T follicular helper cell (primary cell): ENCODE results near the gene GCNT4.

Source experiments
- DNase-seq: peaks from one replicate; pipeline ENCODE4 v3.0.0-alpha.2; 2020; ENCODE audit warnings: low read depth

Gene GCNT4

GRCh38 chr5:75051217-75051751 is 1.1 kb downstream of the GCNT4 start:
- peak; percentile 27 for DNase-seq

GRCh38 chr5:75050415-75050814 is 1.9 kb downstream of the GCNT4 start:
- no peak for DNase-seq

- peak; percentile 63 for DNase-seq
These were observed 2.7 kb downstream of the GCNT4 start for GRCh38 chr5:75049456-75050351.

- no peak for DNase-seq
These were observed 3.9 kb downstream of the GCNT4 start for GRCh38 chr5:75048457-75048953.

GRCh38 chr5:75047356-75047755 is 5.0 kb downstream of the GCNT4 start:
- DNase-seq = no peak

GRCh38 chr5:75046366-75047142 is 5.8 kb downstream of the GCNT4 start:
- DNase-seq = no peak

GRCh38 chr5:75045071-75045470 is 7.3 kb downstream of the GCNT4 start:
- DNase-seq = no peak

- no peak for DNase-seq
These were observed 8.0 kb downstream of the GCNT4 start for GRCh38 chr5:75044406-75044805.

GRCh38 chr5:75043633-75044264 is 8.6 kb downstream of the GCNT4 start:
- no peak for DNase-seq

GRCh38 chr5:75042522-75042921 is 9.8 kb downstream of the GCNT4 start:
- no peak for DNase-seq

GRCh38 chr5:75040973-75041372 is 11.4 kb downstream of the GCNT4 start:
- DNase-seq = no peak

GRCh38 chr5:75037106-75037505 is 15.3 kb downstream of the GCNT4 start:
- no peak for DNase-seq

GRCh38 chr5:75034137-75034739 is 18.1 kb downstream of the GCNT4 start:
- DNase-seq = no peak

- DNase-seq = no peak
These were observed 21.0 kb downstream of the GCNT4 start for GRCh38 chr5:75031366-75031765.

GRCh38 chr5:75028090-75028489 is 24.3 kb downstream of the GCNT4 start:
- DNase-seq = no peak

GRCh38 chr5:75023368-75024159 is 28.8 kb downstream of the GCNT4 start:
- no peak for DNase-seq

GRCh38 chr5:75021800-75022199 is 30.6 kb downstream of the GCNT4 start:
- no peak for DNase-seq

- DNase-seq = no peak
These were observed 31.1 kb downstream of the GCNT4 start for GRCh38 chr5:75021219-75021618.

- DNase-seq = no peak
These were observed 32.2 kb downstream of the GCNT4 start for GRCh38 chr5:75020016-75020656.
